Measurements from ENCODE around the gene PDF. TPM values are rescaled to one million over a fixed set of nuclear protein-coding genes. Genes with fewer than 3 reads are reported as not detected.
"Not testable (repeated sequence)": the region's sequence is repeated elsewhere in the genome, so short reads cannot be mapped to it uniquely, and the experiment has no call there.

Gene PDF
- total and polyA plus RNA-seq, 2 donors (not counting 1 experiment from before 2014, with no cell fraction given): 5.5 to 9.6 TPM

DNA sequence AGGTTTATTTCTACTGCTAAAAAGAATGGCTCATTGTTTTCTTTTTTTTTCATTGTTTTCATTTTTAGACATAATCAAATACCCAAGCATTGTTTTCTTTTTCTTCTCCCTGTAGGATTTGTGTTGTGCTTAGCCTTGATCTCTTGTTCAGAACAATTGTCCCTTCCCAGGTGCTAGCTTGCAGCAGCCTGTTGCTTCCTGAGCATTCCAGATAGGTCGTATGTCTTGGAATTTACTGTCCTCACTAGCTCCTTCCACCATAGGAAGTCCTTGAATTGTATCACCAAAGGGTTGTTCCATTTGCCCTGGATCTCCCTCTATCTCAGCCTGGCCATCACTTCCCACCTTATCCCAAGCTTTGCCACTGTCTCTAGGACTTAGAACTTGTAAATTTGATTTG lies 29.2 kb downstream of the PDF start:
- H3K4me1 ChIP-seq (ENCODE audit: control insufficient read depth in 2 of 2, insufficient read depth in 2 of 2, low read length in 2 of 2): no peaks in the 10 kb centered on the region
- ChIA-PET POLR2A (no interaction called here), CTCF (no interaction called here)
- ATAC-seq (ENCODE audit: low read depth) (no peak), DNase-seq (no peak)
- Mint-ChIP-seq H3K27ac (peak overlapping the region; percentile 17), H3K27me3 (no peaks in the 10 kb centered on the region), H3K9me3 (ENCODE audit: insufficient read depth) (no peaks in the 10 kb centered on the region), H3K4me3 (no peak overlapping the region), H3K4me1 (no peaks in the 10 kb centered on the region)
- no peaks in the 10 kb centered on the region for H4K20me1 ChIP-seq (ENCODE audit: control insufficient read depth, insufficient read depth, low read length, poor library complexity, severe bottlenecking)
- H3K27ac ChIP-seq (ENCODE audit: low read length in 2 of 2): no peak overlapping the region
- intact Hi-C loops (cut with micrococcal nuclease): no loop called here
- no peaks in the 10 kb centered on the region for H3K79me2 ChIP-seq (ENCODE audit: control insufficient read depth, insufficient read depth, low read length)
- WGBS (ENCODE audit: insufficient coverage): 89% methylated on average over 1 of the region's 1 CpG
- H2AFZ ChIP-seq (ENCODE audit: insufficient read depth, low read depth, low read length, poor library complexity, severe bottlenecking): no peak overlapping the region
- no peaks in the 10 kb centered on the region for H3K9me3 ChIP-seq (ENCODE audit: control extremely low read depth in 1 of 3, control insufficient read depth in 2 of 3, insufficient read depth in 1 of 3, low read length in 2 of 3)
- no peaks in the 10 kb centered on the region for H3K27me3 ChIP-seq (replicated peaks in 1 of 4; ENCODE audit: control extremely low read depth in 1 of 4, control insufficient read depth in 3 of 4, insufficient read depth in 4 of 4, low read length in 3 of 4)
- peaks cover 0 to 3% of the 10 kb centered on the region in 2 experiments for H3K36me3 ChIP-seq (replicated peaks in 1 of 2; ENCODE audit: control extremely low read depth in 1 of 2, control insufficient read depth in 1 of 2, extremely low read depth in 1 of 2, insufficient read depth in 2 of 2, low read length in 1 of 2)
- H3K9ac ChIP-seq (ENCODE audit: low read length): no peak overlapping the region
- H3K4me2 ChIP-seq (replicated peaks; ENCODE audit: low read depth, low read length, poor library complexity, severe bottlenecking): no peak overlapping the region
- no peak overlapping the region for H3K4me3 ChIP-seq (ENCODE audit: control extremely low read depth in 1 of 5, extremely low read depth in 1 of 5, insufficient read depth in 1 of 5, low read depth in 2 of 5, low read length in 4 of 5)
- no peak for TF ChIP-seq EZH2 (IDR thresholded peaks at IDR 0.05; ENCODE audit: borderline replicate concordance, insufficient read depth, low read depth, low read length, poor library complexity, severe bottlenecking)
- TF ChIP-seq, protein P1, sequence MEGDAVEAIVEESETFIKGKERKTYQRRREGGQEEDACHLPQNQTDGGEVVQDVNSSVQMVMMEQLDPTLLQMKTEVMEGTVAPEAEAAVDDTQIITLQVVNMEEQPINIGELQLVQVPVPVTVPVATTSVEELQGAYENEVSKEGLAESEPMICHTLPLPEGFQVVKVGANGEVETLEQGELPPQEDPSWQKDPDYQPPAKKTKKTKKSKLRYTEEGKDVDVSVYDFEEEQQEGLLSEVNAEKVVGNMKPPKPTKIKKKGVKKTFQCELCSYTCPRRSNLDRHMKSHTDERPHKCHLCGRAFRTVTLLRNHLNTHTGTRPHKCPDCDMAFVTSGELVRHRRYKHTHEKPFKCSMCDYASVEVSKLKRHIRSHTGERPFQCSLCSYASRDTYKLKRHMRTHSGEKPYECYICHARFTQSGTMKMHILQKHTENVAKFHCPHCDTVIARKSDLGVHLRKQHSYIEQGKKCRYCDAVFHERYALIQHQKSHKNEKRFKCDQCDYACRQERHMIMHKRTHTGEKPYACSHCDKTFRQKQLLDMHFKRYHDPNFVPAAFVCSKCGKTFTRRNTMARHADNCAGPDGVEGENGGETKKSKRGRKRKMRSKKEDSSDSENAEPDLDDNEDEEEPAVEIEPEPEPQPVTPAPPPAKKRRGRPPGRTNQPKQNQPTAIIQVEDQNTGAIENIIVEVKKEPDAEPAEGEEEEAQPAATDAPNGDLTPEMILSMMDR (IDR thresholded peaks at IDR 0.05): no peak

DNA sequence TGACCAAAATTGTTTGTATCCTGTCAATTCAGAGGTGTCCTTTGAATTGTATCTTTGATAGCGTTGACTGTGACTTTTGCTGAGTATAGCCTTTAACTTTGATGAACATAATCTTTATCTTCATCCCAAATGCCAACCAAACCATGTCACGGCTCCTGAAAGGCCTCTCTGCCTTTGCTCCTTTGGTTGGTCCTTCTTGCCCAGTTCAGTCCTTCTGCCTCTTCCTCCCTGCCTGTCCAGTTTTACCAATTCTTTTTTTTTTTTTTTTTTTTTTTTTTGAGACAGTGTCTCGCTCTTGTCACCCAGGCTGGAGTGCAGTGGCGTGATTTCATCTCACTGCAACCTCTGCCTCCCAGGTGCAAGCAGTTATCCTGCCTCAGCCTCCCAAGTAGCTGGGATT lies 32.1 kb downstream of the PDF start:
- no peak overlapping the region for H3K9ac ChIP-seq (ENCODE audit: low read length)
- Mint-ChIP-seq H3K4me1 (no peaks in the 10 kb centered on the region), H3K9me3 (ENCODE audit: insufficient read depth) (no peaks in the 10 kb centered on the region), H3K27me3 (no peaks in the 10 kb centered on the region), H3K27ac (no peak overlapping the region), H3K4me3 (no peak overlapping the region)
- ChIA-PET CTCF (no interaction called here), POLR2A (no interaction called here)
- no peak overlapping the region for H3K4me2 ChIP-seq (replicated peaks; ENCODE audit: low read depth, low read length, poor library complexity, severe bottlenecking)
- no peaks in the 10 kb centered on the region for H3K79me2 ChIP-seq (ENCODE audit: control insufficient read depth, insufficient read depth, low read length)
- no peaks in the 10 kb centered on the region for H4K20me1 ChIP-seq (ENCODE audit: control insufficient read depth, insufficient read depth, low read length, poor library complexity, severe bottlenecking)
- peaks cover 0 to 3% of the 10 kb centered on the region in 2 experiments for H3K36me3 ChIP-seq (replicated peaks in 1 of 2; ENCODE audit: control extremely low read depth in 1 of 2, control insufficient read depth in 1 of 2, extremely low read depth in 1 of 2, insufficient read depth in 2 of 2, low read length in 1 of 2)
- H3K4me1 ChIP-seq (ENCODE audit: control insufficient read depth in 2 of 2, insufficient read depth in 2 of 2, low read length in 2 of 2): no peaks in the 10 kb centered on the region
- H2AFZ ChIP-seq (ENCODE audit: insufficient read depth, low read depth, low read length, poor library complexity, severe bottlenecking): no peak overlapping the region
- no peak overlapping the region for H3K27ac ChIP-seq (ENCODE audit: low read length in 2 of 2)
- 100% methylated on average over 2 of the region's 4 CpGs for WGBS (ENCODE audit: insufficient coverage)
- H3K9me3 ChIP-seq (ENCODE audit: control extremely low read depth in 1 of 3, control insufficient read depth in 2 of 3, insufficient read depth in 1 of 3, low read length in 2 of 3): no peaks in the 10 kb centered on the region
- H3K27me3 ChIP-seq (replicated peaks in 1 of 4; ENCODE audit: control extremely low read depth in 1 of 4, control insufficient read depth in 3 of 4, insufficient read depth in 4 of 4, low read length in 3 of 4): no peaks in the 10 kb centered on the region
- DNase-seq: no peak
- no peak for ATAC-seq (ENCODE audit: low read depth)
- no peak for TF ChIP-seq EZH2 (IDR thresholded peaks at IDR 0.05; ENCODE audit: borderline replicate concordance, insufficient read depth, low read depth, low read length, poor library complexity, severe bottlenecking)
- TF ChIP-seq, protein P1 (IDR thresholded peaks at IDR 0.05): no peak
- intact Hi-C loops (cut with micrococcal nuclease): no loop called here
- no peak overlapping the region for H3K4me3 ChIP-seq (ENCODE audit: control extremely low read depth in 1 of 5, extremely low read depth in 1 of 5, insufficient read depth in 1 of 5, low read depth in 2 of 5, low read length in 4 of 5)

DNA sequence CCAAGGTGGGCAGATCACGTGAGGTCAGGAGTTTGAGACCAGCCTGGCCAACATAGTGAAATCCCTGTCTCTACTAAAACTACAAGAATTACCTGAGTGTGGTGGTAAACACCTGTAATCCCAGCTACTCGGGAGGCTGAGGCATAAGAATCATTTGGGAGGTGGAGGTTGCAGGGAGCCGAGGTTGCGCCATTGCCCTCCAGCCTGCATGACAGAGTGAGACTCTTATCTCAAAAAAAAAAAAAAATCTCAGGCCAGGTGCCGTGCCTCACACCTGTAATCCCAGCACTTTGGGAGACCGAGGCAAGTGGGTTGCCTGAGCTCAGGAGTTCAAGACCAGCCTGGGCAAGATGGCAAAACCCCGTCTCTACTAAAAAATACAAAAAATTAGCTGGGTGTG lies 33.6 kb downstream of the PDF start:
- ATAC-seq (ENCODE audit: low read depth); H3K27ac Mint-ChIP-seq; intact Hi-C loops (cut with micrococcal nuclease); H3K36me3 ChIP-seq (replicated peaks in 1 of 2; ENCODE audit: control extremely low read depth in 1 of 2, control insufficient read depth in 1 of 2, extremely low read depth in 1 of 2, insufficient read depth in 2 of 2, low read length in 1 of 2); H3K27me3 Mint-ChIP-seq; H3K4me1 Mint-ChIP-seq; H4K20me1 ChIP-seq (ENCODE audit: control insufficient read depth, insufficient read depth, low read length, poor library complexity, severe bottlenecking); H3K4me2 ChIP-seq (replicated peaks; ENCODE audit: low read depth, low read length, poor library complexity, severe bottlenecking); H3K4me3 Mint-ChIP-seq; H3K9me3 Mint-ChIP-seq (ENCODE audit: insufficient read depth); H3K4me3 ChIP-seq (ENCODE audit: control extremely low read depth in 1 of 5, extremely low read depth in 1 of 5, insufficient read depth in 1 of 5, low read depth in 2 of 5, low read length in 4 of 5); H3K27ac ChIP-seq (ENCODE audit: low read length in 2 of 2); H3K27me3 ChIP-seq (replicated peaks in 1 of 4; ENCODE audit: control extremely low read depth in 1 of 4, control insufficient read depth in 3 of 4, insufficient read depth in 4 of 4, low read length in 3 of 4); H2AFZ ChIP-seq (ENCODE audit: insufficient read depth, low read depth, low read length, poor library complexity, severe bottlenecking); H3K4me1 ChIP-seq (ENCODE audit: control insufficient read depth in 2 of 2, insufficient read depth in 2 of 2, low read length in 2 of 2); H3K9me3 ChIP-seq (ENCODE audit: control extremely low read depth in 1 of 3, control insufficient read depth in 2 of 3, insufficient read depth in 1 of 3, low read length in 2 of 3); H3K9ac ChIP-seq (ENCODE audit: low read length); DNase-seq; H3K79me2 ChIP-seq (ENCODE audit: control insufficient read depth, insufficient read depth, low read length): not testable (repeated sequence)
- ChIA-PET POLR2A (interaction anchor here (0.6 kb wide), 1 partner anchor 1299 kb away, joined by 3 read pairs; no protein-coding TSS in a partner anchor), CTCF (interaction anchor here (1.0 to 2.1 kb wide), 2 partner anchors 9 to 11 kb away, joined by 3 to 11 read pairs; no protein-coding TSS in a partner anchor)
- 100% methylated on average over 3 of the region's 7 CpGs for WGBS (ENCODE audit: insufficient coverage)

Measured in B cell (primary cell).